ENCODE results near the gene MTHFSD.
A peak's percentile ranks its signal among the peaks of the same experiment; 100 is the strongest.

The MTHFSD gene, protein sequence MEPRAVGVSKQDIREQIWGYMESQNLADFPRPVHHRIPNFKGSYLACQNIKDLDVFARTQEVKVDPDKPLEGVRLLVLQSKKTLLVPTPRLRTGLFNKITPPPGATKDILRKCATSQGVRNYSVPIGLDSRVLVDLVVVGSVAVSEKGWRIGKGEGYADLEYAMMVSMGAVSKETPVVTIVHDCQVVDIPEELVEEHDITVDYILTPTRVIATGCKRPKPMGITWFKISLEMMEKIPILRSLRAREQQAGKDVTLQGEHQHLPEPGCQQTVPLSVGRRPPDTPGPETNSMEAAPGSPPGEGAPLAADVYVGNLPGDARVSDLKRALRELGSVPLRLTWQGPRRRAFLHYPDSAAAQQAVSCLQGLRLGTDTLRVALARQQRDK

GRCh38 chr16:86554917-86555703, at the start of gene MTHFSD:
TSS of gene MTHFSD (minus strand) at chr16:86555235. CDS start at chr16:86555184, 51 bp downstream.
- DNase-seq (ENCODE audit: low read depth), result peak; percentile 92
- H3K4me3 ChIP-seq (ENCODE audit: low read length), result peak within 1 kb of the TSS; percentile 99
- TF ChIP-seq, protein P1, sequence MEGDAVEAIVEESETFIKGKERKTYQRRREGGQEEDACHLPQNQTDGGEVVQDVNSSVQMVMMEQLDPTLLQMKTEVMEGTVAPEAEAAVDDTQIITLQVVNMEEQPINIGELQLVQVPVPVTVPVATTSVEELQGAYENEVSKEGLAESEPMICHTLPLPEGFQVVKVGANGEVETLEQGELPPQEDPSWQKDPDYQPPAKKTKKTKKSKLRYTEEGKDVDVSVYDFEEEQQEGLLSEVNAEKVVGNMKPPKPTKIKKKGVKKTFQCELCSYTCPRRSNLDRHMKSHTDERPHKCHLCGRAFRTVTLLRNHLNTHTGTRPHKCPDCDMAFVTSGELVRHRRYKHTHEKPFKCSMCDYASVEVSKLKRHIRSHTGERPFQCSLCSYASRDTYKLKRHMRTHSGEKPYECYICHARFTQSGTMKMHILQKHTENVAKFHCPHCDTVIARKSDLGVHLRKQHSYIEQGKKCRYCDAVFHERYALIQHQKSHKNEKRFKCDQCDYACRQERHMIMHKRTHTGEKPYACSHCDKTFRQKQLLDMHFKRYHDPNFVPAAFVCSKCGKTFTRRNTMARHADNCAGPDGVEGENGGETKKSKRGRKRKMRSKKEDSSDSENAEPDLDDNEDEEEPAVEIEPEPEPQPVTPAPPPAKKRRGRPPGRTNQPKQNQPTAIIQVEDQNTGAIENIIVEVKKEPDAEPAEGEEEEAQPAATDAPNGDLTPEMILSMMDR (IDR thresholded peaks at IDR 0.05; ENCODE audit: insufficient read depth, low read depth, low read length, missing control alignments), result no peak

- H3K4me3 ChIP-seq (ENCODE audit: low read length), result peak overlapping the region; percentile 12
- TF ChIP-seq, protein P1 (IDR thresholded peaks at IDR 0.05; ENCODE audit: insufficient read depth, low read depth, low read length, missing control alignments), result no peak
- DNase-seq (ENCODE audit: low read depth), result no peak
Observed at GRCh38 chr16:86604436-86605193, 49.6 kb upstream of the MTHFSD start.

- DNase-seq (ENCODE audit: low read depth), result no peak
- TF ChIP-seq, protein P1 (IDR thresholded peaks at IDR 0.05; ENCODE audit: insufficient read depth, low read depth, low read length, missing control alignments), result no peak
- no peak overlapping the region for H3K4me3 ChIP-seq (ENCODE audit: low read length)
Observed at GRCh38 chr16:86602521-86602920, 47.5 kb upstream of the MTHFSD start.

DNA sequence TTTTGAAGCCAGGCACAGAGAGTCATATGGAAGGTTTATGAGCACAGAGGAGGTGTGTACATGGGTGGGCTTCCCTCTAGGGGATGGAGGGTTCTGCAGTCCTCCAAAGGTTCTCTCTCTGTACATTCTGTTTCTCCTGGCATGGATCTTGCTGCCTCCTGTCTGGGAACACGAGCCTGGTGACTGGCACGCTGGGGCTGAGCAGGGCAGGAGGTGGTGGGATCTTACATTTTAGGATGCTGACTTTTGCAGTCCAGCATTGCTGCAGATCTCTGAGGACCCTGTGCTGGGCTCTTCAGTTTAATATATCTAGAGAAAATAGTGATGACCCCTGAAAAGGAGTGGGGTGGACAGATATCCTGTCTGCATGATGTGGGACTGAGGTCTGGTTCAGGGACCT, 46.3 kb upstream of the MTHFSD start:
- TF ChIP-seq, protein P1 (IDR thresholded peaks at IDR 0.05; ENCODE audit: insufficient read depth, low read depth, low read length, missing control alignments), result no peak

DNA sequence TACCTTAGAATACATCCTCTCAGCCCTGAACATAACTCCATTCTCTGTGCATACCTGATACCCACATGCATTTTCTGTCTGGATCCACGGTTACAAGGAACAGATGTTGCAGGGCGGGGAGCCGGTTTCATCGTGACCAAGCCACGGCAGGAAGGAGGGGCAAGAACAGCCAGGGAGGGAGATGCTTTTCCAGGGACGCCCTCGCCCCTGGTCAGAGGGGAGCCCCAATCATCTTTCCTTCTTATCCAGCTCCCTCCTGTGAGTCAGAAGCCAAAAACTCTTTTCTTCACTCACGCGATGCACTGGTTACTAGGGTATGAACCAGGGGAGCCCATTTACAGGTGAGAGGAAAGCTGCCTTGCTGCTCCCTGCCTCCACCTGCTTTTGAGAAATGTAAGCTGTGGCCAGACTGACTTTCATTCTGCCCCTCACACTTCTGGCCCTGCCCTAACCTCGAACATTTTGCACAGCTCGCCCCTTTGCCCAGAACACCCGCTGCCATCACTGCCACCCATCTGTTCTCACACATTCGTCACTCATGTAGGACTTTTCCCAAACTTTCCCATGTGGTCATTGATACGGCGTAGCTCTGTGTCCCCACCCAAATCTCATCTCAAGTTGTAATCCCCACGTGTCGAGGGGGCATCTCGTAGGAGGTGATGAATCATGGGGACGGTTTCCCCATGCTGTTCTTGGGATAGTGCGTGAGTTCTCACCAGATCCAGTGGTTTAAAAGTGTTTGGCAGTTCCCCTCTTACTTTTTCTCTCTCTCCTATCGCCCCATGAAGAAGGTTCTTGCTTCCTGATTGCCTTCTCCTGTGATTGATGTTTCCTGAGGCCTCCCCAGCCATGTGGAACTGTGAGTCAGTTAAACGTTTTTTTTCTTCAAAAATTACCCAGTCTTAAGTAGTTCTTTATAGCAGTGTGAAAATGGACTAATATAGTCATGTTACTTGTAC, 43.9 kb upstream of the MTHFSD start:
- no peak for DNase-seq (ENCODE audit: low read depth)
- TF ChIP-seq, protein P1 (IDR thresholded peaks at IDR 0.05; ENCODE audit: insufficient read depth, low read depth, low read length, missing control alignments), result no peak
- no peak overlapping the region for H3K4me3 ChIP-seq (ENCODE audit: low read length)

More for the DNA sequence above, 46.3 kb upstream of the MTHFSD start:
- H3K4me3 ChIP-seq (ENCODE audit: low read length), result no peak overlapping the region
- no peak for DNase-seq (ENCODE audit: low read depth)
